ENCODE results near the gene PARP8. TPM values are rescaled to one million over a fixed set of nuclear protein-coding genes. Genes with fewer than 3 reads are reported as not detected.

The PARP8 gene
- polyA plus RNA-seq, 1 experiment, result 25.1 TPM

- H3K9me3 ChIP-seq (ENCODE audit: control insufficient read depth, insufficient read depth, low read length), result no peaks in the 10 kb centered on the region
- H3K4me3 ChIP-seq (ENCODE audit: low read depth, low read length), result no peak overlapping the region
- H3K27ac ChIP-seq (ENCODE audit: low read depth, low read length), result no peak overlapping the region
- DNase-seq (ENCODE audit: low read depth, low spot score), result no peak
- H3K27me3 ChIP-seq (ENCODE audit: control insufficient read depth, insufficient read depth, low read length), result no peaks in the 10 kb centered on the region
- no peak for TF ChIP-seq CTCF (IDR thresholded peaks at IDR 0.05; ENCODE audit: low read depth, low read length)
- CTCF ChIA-PET, result interaction anchor here (0.6 kb wide), 1 partner anchor 140 kb away, joined by 5 read pairs; no protein-coding TSS in a partner anchor
- POLR2A ChIA-PET, result no interaction called here
Observed at GRCh38 chr5:50829023-50829422, 162.6 kb downstream of the PARP8 start.

- no peak for DNase-seq (ENCODE audit: low read depth, low spot score)
- TF ChIP-seq CTCF (IDR thresholded peaks at IDR 0.05; ENCODE audit: low read depth, low read length), result no peak
- CTCF ChIA-PET, result no interaction called here
- POLR2A ChIA-PET, result no interaction called here
- Histone ChIP-seq H3K4me3 (ENCODE audit: low read depth, low read length) (no peak overlapping the region), H3K9me3 (ENCODE audit: control insufficient read depth, insufficient read depth, low read length) (no peaks in the 10 kb centered on the region), H3K27ac (ENCODE audit: low read depth, low read length) (no peak overlapping the region), H3K27me3 (ENCODE audit: control insufficient read depth, insufficient read depth, low read length) (no peaks in the 10 kb centered on the region)
Observed at GRCh38 chr5:50832657-50833284, 166.3 kb downstream of the PARP8 start.

- TF ChIP-seq CTCF (IDR thresholded peaks at IDR 0.05; ENCODE audit: low read depth, low read length), result no peak
- CTCF ChIA-PET, result no interaction called here
- POLR2A ChIA-PET, result no interaction called here
- H3K9me3 ChIP-seq (ENCODE audit: control insufficient read depth, insufficient read depth, low read length), result no peaks in the 10 kb centered on the region
- H3K27me3 ChIP-seq (ENCODE audit: control insufficient read depth, insufficient read depth, low read length), result no peaks in the 10 kb centered on the region
- H3K27ac ChIP-seq (ENCODE audit: low read depth, low read length), result no peak overlapping the region
- no peak overlapping the region for H3K4me3 ChIP-seq (ENCODE audit: low read depth, low read length)
- no peak for DNase-seq (ENCODE audit: low read depth, low spot score)
Observed at GRCh38 chr5:50836356-50836755, 169.9 kb downstream of the PARP8 start.

- Histone ChIP-seq H3K27ac (ENCODE audit: low read depth, low read length) (no peak overlapping the region), H3K4me3 (ENCODE audit: low read depth, low read length) (no peak overlapping the region), H3K9me3 (ENCODE audit: control insufficient read depth, insufficient read depth, low read length) (no peaks in the 10 kb centered on the region), H3K27me3 (ENCODE audit: control insufficient read depth, insufficient read depth, low read length) (no peaks in the 10 kb centered on the region)
- ChIA-PET POLR2A (no interaction called here), CTCF (no interaction called here)
- DNase-seq (ENCODE audit: low read depth, low spot score), result no peak
- no peak for TF ChIP-seq CTCF (IDR thresholded peaks at IDR 0.05; ENCODE audit: low read depth, low read length)
Observed at GRCh38 chr5:50839472-50839871, 173.0 kb downstream of the PARP8 start.

GRCh38 chr5:50843091-50843490 lies 176.7 kb downstream of the PARP8 start:
- ChIA-PET POLR2A (no interaction called here), CTCF (no interaction called here)
- H3K4me3 ChIP-seq (ENCODE audit: low read depth, low read length), result no peak overlapping the region
- H3K27me3 ChIP-seq (ENCODE audit: control insufficient read depth, insufficient read depth, low read length), result no peaks in the 10 kb centered on the region
- no peaks in the 10 kb centered on the region for H3K9me3 ChIP-seq (ENCODE audit: control insufficient read depth, insufficient read depth, low read length)
- DNase-seq (ENCODE audit: low read depth, low spot score), result no peak
- TF ChIP-seq CTCF (IDR thresholded peaks at IDR 0.05; ENCODE audit: low read depth, low read length), result no peak
- no peak overlapping the region for H3K27ac ChIP-seq (ENCODE audit: low read depth, low read length)
